SH-SY5Y (cell line): ENCODE results near the gene TACC2.

Experiments used
- GATA2 ChIP-seq: IDR thresholded peaks from 2 replicates; pipeline ENCODE4 v1.6.1; 2011; ENCODE audit warnings: mild to moderate bottlenecking, low read depth, low read length
- GATA3 ChIP-seq: IDR thresholded peaks from 2 replicates; pipeline ENCODE4 v1.6.1; 2011; ENCODE audit warnings: low read depth, mild to moderate bottlenecking, low read length, moderate library complexity

GRCh38 chr10:122233857-122234348 is 244.9 kb downstream of the TACC2 start:
- no peak for TF ChIP-seq GATA2
- TF ChIP-seq GATA3 = no peak
